GM12878 (cell line): ENCODE measurements around the gene HCFC1. TPM values are rescaled to one million over a fixed set of nuclear protein-coding genes. Genes with fewer than 3 reads are reported as not detected.

ENCODE experiments used
- BRCA1 ChIP-seq: IDR thresholded peaks from 2 replicates; pipeline ENCODE4 v1.6.1; 2011; ENCODE audit warnings: low read depth, low read length, improper control_type of control experiment
- EED ChIP-seq: sonication (generic); IDR thresholded peaks from 2 replicates; pipeline ENCODE4 v1.6.1; 2016; ENCODE audit warnings: antibody characterized with exemption, low read depth
- KLF5 ChIP-seq: fragments of 450-650 bp; IDR thresholded peaks from 2 replicates; pipeline ENCODE4 v1.6.1; 2014; ENCODE audit warnings: mild to moderate bottlenecking; ENCODE audit not compliant: partially characterized antibody
- MEF2B ChIP-seq: fragments of 450-650 bp; IDR thresholded peaks from 2 replicates; pipeline ENCODE4 v1.6.1; 2018; ENCODE audit warnings: mild to moderate bottlenecking, moderate library complexity; ENCODE audit not compliant: partially characterized antibody, poor library complexity, severe bottlenecking
- PAX8 ChIP-seq: fragments of 450-650 bp; IDR thresholded peaks from 2 replicates; pipeline ENCODE4 v1.6.1; 2017; ENCODE audit warnings: mild to moderate bottlenecking, moderate library complexity
- RELA ChIP-seq: fragments of 450-650 bp; IDR thresholded peaks from 2 replicates; pipeline ENCODE4 v1.8.0; 2014; ENCODE audit warnings: borderline replicate concordance; ENCODE audit not compliant: partially characterized antibody
- RFX5 ChIP-seq: IDR thresholded peaks from 2 replicates; pipeline ENCODE4 v1.6.1; 2011; ENCODE audit warnings: low read depth, low read length, improper control_type of control experiment
- polyA plus RNA-seq, 11 experiments: library from polyadenylated mRNA; depleted of rRNA in 4 of 11; unstranded in 6 of 11; stranded (reverse) in 5 of 11; fragments of >200 nt; fragmentation: Nextera tagmentation in 4 of 11; fragmentation: Illumina TruSeq in 1 of 11; extraction: Ambion mirVana in 4 of 11; extraction: Trizol in 1 of 11; gene quantifications; 1 replicate in 1 of 11; 2 replicates in 10 of 11; pipeline versions ENCODE4 v1.2.1 to v1.2.3, GENCODE V29; 2011 to 2016; ENCODE audit warnings: inconsistent platforms in 2 of 11, missing spikeins in 2 of 11, low read depth in 1 of 11
- total RNA-seq, 4 experiments: library from RNA; depleted of rRNA in 3 of 4; stranded (reverse); fragments of >200 nt in 3 of 4; fragmentation: Illumina TruSeq in 1 of 4; extraction: Trizol in 1 of 4; gene quantifications; 2 replicates each; pipeline versions ENCODE4 v1.2.1 to v1.2.3, GENCODE V29; 2013 to 2021
- TF ChIP-seq, protein P1 (sequence below): fragments of 450-650 bp; conservative IDR thresholded peaks from 2 replicates; pipeline ENCODE4 v1.6.1; 2017; ENCODE audit warnings: mild to moderate bottlenecking, moderate library complexity
- TF ChIP-seq, protein P2 (sequence below): fragments of 450-650 bp; IDR thresholded peaks from 2 replicates; pipeline ENCODE4 v1.6.1; 2017; ENCODE audit warnings: mild to moderate bottlenecking, low read depth, inconsistent platforms; ENCODE audit not compliant: poor library complexity, severe bottlenecking
- TF ChIP-seq, protein P3 (sequence below): IDR thresholded peaks from 2 replicates; pipeline ENCODE4 v1.6.1; 2012; ENCODE audit warnings: improper control_type of control experiment, low read depth, low read length; ENCODE audit not compliant: insufficient replicate concordance
- TF ChIP-seq, protein P4 (sequence below): fragments of 150-350 bp; IDR thresholded peaks from 2 replicates; pipeline ENCODE4 v1.6.1; 2014; ENCODE audit warnings: mild to moderate bottlenecking, low read depth, low read length
- TF ChIP-seq, protein P5 (sequence below): fragments of 450-650 bp; IDR thresholded peaks from 2 replicates; pipeline ENCODE4 v1.6.1; 2017; ENCODE audit warnings: antibody characterized with exemption, mild to moderate bottlenecking, moderate library complexity

HCFC1 gene
- total and polyA plus RNA-seq, 10 of the 15 experiments (the other 5 are each of a cell fraction or from before 2014, with no cell fraction given): 3.9 to 92.7 (median 23.5) TPM

DNA sequence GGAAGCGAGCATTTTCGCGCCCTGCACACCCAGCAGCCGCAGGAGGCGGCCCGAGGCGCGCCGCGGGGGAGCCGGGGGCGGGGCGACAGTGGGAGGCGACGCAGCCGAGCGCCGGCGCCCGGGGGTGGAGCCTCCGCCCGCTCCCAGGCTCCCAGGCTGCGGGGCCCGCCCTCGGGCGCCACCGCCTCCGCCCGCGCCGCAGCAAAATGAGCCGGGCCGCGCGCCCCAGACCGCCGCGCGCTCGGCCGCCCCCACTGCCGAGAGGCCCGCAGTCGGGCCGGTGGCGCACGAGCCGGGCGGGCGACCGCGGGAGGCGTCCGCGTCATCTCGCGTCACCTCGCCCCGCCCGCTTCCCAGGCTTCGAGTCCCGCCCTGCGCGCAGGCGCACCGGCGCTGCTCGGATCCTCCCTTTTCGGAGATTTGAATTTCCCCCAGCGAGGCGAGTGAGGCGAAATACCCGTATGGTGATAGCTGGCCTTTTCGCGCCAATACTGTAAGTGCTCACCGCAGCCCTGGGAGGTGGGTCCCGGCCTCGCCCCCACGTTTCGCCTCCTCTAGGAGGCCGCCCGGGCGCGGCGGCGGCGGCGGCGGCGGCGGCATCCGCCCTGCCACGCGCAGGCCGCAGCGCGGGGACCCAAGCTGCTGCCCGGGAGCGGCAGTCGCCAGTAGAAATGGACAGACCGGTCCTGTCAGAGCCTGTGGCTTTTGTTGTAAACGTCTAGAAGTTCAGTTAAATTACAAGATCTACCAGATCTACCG is 929 bp upstream of the HCFC1 start, which contains the start of gene TMEM187 (continued):
- TF ChIP-seq, protein P1, sequence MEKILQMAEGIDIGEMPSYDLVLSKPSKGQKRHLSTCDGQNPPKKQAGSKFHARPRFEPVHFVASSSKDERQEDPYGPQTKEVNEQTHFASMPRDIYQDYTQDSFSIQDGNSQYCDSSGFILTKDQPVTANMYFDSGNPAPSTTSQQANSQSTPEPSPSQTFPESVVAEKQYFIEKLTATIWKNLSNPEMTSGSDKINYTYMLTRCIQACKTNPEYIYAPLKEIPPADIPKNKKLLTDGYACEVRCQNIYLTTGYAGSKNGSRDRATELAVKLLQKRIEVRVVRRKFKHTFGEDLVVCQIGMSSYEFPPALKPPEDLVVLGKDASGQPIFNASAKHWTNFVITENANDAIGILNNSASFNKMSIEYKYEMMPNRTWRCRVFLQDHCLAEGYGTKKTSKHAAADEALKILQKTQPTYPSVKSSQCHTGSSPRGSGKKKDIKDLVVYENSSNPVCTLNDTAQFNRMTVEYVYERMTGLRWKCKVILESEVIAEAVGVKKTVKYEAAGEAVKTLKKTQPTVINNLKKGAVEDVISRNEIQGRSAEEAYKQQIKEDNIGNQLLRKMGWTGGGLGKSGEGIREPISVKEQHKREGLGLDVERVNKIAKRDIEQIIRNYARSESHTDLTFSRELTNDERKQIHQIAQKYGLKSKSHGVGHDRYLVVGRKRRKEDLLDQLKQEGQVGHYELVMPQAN: peak; percentile 63
- TF ChIP-seq, protein P2, sequence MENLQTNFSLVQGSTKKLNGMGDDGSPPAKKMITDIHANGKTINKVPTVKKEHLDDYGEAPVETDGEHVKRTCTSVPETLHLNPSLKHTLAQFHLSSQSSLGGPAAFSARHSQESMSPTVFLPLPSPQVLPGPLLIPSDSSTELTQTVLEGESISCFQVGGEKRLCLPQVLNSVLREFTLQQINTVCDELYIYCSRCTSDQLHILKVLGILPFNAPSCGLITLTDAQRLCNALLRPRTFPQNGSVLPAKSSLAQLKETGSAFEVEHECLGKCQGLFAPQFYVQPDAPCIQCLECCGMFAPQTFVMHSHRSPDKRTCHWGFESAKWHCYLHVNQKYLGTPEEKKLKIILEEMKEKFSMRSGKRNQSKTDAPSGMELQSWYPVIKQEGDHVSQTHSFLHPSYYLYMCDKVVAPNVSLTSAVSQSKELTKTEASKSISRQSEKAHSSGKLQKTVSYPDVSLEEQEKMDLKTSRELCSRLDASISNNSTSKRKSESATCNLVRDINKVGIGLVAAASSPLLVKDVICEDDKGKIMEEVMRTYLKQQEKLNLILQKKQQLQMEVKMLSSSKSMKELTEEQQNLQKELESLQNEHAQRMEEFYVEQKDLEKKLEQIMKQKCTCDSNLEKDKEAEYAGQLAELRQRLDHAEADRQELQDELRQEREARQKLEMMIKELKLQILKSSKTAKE: no peak
- TF ChIP-seq KLF5: peak; percentile 75
- TF ChIP-seq BRCA1: no peak
- TF ChIP-seq, protein P3, sequence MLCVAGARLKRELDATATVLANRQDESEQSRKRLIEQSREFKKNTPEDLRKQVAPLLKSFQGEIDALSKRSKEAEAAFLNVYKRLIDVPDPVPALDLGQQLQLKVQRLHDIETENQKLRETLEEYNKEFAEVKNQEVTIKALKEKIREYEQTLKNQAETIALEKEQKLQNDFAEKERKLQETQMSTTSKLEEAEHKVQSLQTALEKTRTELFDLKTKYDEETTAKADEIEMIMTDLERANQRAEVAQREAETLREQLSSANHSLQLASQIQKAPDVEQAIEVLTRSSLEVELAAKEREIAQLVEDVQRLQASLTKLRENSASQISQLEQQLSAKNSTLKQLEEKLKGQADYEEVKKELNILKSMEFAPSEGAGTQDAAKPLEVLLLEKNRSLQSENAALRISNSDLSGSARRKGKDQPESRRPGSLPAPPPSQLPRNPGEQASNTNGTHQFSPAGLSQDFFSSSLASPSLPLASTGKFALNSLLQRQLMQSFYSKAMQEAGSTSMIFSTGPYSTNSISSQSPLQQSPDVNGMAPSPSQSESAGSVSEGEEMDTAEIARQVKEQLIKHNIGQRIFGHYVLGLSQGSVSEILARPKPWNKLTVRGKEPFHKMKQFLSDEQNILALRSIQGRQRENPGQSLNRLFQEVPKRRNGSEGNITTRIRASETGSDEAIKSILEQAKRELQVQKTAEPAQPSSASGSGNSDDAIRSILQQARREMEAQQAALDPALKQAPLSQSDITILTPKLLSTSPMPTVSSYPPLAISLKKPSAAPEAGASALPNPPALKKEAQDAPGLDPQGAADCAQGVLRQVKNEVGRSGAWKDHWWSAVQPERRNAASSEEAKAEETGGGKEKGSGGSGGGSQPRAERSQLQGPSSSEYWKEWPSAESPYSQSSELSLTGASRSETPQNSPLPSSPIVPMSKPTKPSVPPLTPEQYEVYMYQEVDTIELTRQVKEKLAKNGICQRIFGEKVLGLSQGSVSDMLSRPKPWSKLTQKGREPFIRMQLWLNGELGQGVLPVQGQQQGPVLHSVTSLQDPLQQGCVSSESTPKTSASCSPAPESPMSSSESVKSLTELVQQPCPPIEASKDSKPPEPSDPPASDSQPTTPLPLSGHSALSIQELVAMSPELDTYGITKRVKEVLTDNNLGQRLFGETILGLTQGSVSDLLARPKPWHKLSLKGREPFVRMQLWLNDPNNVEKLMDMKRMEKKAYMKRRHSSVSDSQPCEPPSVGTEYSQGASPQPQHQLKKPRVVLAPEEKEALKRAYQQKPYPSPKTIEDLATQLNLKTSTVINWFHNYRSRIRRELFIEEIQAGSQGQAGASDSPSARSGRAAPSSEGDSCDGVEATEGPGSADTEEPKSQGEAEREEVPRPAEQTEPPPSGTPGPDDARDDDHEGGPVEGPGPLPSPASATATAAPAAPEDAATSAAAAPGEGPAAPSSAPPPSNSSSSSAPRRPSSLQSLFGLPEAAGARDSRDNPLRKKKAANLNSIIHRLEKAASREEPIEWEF: no peak
- TF ChIP-seq, protein P4, sequence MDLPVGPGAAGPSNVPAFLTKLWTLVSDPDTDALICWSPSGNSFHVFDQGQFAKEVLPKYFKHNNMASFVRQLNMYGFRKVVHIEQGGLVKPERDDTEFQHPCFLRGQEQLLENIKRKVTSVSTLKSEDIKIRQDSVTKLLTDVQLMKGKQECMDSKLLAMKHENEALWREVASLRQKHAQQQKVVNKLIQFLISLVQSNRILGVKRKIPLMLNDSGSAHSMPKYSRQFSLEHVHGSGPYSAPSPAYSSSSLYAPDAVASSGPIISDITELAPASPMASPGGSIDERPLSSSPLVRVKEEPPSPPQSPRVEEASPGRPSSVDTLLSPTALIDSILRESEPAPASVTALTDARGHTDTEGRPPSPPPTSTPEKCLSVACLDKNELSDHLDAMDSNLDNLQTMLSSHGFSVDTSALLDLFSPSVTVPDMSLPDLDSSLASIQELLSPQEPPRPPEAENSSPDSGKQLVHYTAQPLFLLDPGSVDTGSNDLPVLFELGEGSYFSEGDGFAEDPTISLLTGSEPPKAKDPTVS: no peak
- TF ChIP-seq, protein P5, sequence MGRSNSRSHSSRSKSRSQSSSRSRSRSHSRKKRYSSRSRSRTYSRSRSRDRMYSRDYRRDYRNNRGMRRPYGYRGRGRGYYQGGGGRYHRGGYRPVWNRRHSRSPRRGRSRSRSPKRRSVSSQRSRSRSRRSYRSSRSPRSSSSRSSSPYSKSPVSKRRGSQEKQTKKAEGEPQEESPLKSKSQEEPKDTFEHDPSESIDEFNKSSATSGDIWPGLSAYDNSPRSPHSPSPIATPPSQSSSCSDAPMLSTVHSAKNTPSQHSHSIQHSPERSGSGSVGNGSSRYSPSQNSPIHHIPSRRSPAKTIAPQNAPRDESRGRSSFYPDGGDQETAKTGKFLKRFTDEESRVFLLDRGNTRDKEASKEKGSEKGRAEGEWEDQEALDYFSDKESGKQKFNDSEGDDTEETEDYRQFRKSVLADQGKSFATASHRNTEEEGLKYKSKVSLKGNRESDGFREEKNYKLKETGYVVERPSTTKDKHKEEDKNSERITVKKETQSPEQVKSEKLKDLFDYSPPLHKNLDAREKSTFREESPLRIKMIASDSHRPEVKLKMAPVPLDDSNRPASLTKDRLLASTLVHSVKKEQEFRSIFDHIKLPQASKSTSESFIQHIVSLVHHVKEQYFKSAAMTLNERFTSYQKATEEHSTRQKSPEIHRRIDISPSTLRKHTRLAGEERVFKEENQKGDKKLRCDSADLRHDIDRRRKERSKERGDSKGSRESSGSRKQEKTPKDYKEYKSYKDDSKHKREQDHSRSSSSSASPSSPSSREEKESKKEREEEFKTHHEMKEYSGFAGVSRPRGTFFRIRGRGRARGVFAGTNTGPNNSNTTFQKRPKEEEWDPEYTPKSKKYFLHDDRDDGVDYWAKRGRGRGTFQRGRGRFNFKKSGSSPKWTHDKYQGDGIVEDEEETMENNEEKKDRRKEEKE: no peak
- no peak; the same call in 1 of the 2 replicates for TF ChIP-seq RFX5
- TF ChIP-seq PAX8: no peak
- no peak for TF ChIP-seq EED
- no peak for TF ChIP-seq MEF2B
- TF ChIP-seq RELA: no peak
